ENCODE results near the gene C1QTNF2. TPM values are rescaled to one million over a fixed set of nuclear protein-coding genes. Genes with fewer than 3 reads are reported as not detected.

C1QTNF2 gene
- total and polyA plus RNA-seq, 10 of the 15 experiments (the other 5 are each of a cell fraction or from before 2014, with no cell fraction given): not detected

DNA sequence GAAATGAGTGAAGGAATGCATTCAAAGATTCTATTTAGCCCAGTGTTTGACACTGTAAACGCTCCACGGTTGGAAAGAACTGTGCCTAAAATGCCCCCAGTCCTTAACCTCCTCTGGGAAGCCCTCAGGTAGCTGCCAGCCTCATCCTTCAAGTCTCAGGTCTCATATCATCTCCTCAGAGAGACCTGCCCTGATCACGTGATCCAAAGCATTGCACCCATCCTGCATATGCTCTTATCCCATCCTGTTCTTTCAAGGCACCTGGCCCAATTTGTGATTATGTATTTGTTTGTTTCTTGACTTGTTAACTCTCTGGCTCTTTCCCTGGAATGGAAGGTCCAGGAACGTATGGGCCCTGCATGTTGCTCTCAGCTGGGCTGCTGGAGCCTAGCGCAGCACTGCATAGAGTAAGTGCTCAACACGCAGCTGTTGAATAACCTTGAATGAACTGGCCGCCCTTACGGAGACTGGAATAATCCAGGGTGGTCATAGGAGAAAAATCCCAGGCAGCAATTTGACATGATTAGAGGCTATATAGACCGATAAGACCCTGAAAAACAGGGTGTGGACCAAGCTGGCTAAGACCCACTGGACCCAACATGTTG, 8.7 kb downstream of the C1QTNF2 start:
- Histone ChIP-seq H3K9ac (ENCODE audit: control insufficient read depth, insufficient read depth, low read length) (no peak overlapping the region), H3K27me3 (replicated peaks in 1 of 2; ENCODE audit: control insufficient read depth in 2 of 2, insufficient read depth in 2 of 2, low read length in 1 of 2) (peaks cover 0 to 3% of the 10 kb centered on the region in 2 experiments; a peak in 1 of 4 replicates), H3K4me1 (ENCODE audit: control insufficient read depth, insufficient read depth, low read length) (no peaks in the 10 kb centered on the region), H3K4me2 (ENCODE audit: control insufficient read depth, insufficient read depth) (no peak overlapping the region), H3K9me3 (replicated peaks; ENCODE audit: control insufficient read depth, insufficient read depth, low read length) (no peaks in the 10 kb centered on the region), H3K4me3 (no peak overlapping the region), H3K79me2 (ENCODE audit: control insufficient read depth, insufficient read depth, low read length) (no peaks in the 10 kb centered on the region), H3K27ac (ENCODE audit: control insufficient read depth, insufficient read depth) (no peak overlapping the region), H2AFZ (ENCODE audit: control insufficient read depth, low read depth, low read length) (no peak overlapping the region), H4K20me1 (ENCODE audit: control insufficient read depth, insufficient read depth) (no peaks in the 10 kb centered on the region), H3K36me3 (ENCODE audit: control insufficient read depth in 2 of 2, insufficient read depth in 2 of 2, low read length in 1 of 2) (no peaks in the 10 kb centered on the region)
- SMC1A ChIA-PET (ENCODE audit: uncharacterized antibody, unreplicated experiment): no interaction called here
- in situ Hi-C loops (cut with MboI): no loop called here
- BruUV-seq (replicated peaks): no TSS peak
- intact Hi-C loops (cut with micrococcal nuclease; ENCODE audit: unreplicated experiment): no loop called here
- FAIRE-seq (no peak), DNase-seq (ENCODE audit: low read depth, low spot score) (no peak), ATAC-seq (no peak)
- 27% methylated on average over 9 of the region's 9 CpGs for WGBS (ENCODE audit: insufficient coverage, insufficient replicate concordance, low lambda C conversion rate, missing lambda C conversion rate)
- POLR2A ChIA-PET: no interaction called here
- TF ChIP-seq YY1 (IDR thresholded peaks at IDR 0.05; ENCODE audit: low read depth, low read length) (no peak), CUX1 (IDR thresholded peaks at IDR 0.05; ENCODE audit: insufficient replicate concordance, low read depth, low read length) (no peak), SMAD5 (IDR thresholded peaks at IDR 0.05; ENCODE audit: low read depth) (no peak), RAD51 (IDR thresholded peaks at IDR 0.05) (no peak), MYC (IDR thresholded peaks at IDR 0.05; ENCODE audit: insufficient read depth, insufficient read length, insufficient replicate concordance, low read length, severe bottlenecking) (no peak), PAX5 (IDR thresholded peaks at IDR 0.05; ENCODE audit: borderline replicate concordance, low read depth, low read length) (no peak), GABPA (IDR thresholded peaks at IDR 0.05; ENCODE audit: low read depth) (no peak), MTA3 (IDR thresholded peaks at IDR 0.05; ENCODE audit: borderline replicate concordance, low read length) (no peak), SIN3A (IDR thresholded peaks at IDR 0.05; ENCODE audit: low read depth, low read length) (no peak), SUPT20H (IDR thresholded peaks at IDR 0.05; ENCODE audit: borderline replicate concordance, control insufficient read depth, low read depth, low read length) (no peak), CHD1 (IDR thresholded peaks at IDR 0.05; ENCODE audit: low read depth, low read length) (no peak), BRCA1 (IDR thresholded peaks at IDR 0.05; ENCODE audit: low read depth, low read length) (no peak), SRF (IDR thresholded peaks at IDR 0.05; ENCODE audit: low read depth in 2 of 2, low read length in 2 of 2) (no peak)
- TF ChIP-seq, protein P1, sequence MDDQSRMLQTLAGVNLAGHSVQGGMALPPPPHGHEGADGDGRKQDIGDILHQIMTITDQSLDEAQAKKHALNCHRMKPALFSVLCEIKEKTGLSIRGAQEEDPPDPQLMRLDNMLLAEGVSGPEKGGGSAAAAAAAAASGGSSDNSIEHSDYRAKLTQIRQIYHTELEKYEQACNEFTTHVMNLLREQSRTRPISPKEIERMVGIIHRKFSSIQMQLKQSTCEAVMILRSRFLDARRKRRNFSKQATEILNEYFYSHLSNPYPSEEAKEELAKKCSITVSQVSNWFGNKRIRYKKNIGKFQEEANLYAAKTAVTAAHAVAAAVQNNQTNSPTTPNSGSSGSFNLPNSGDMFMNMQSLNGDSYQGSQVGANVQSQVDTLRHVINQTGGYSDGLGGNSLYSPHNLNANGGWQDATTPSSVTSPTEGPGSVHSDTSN (IDR thresholded peaks at IDR 0.05; ENCODE audit: insufficient replicate concordance, low read depth, low read length): no peak
- RAD21 ChIA-PET (ENCODE audit: unreplicated experiment): no interaction called here
- CTCF ChIA-PET: no interaction called here

Measured in GM12878 (cell line).